ENCODE results near the gene MIGA2. TPM values are rescaled to one million over a fixed set of nuclear protein-coding genes. Genes with fewer than 3 reads are reported as not detected.

The MIGA2 gene
- total RNA-seq, 2 experiments from 2014 or later = 27.7 to 37.7 TPM

- Histone ChIP-seq H3K9me3 (ENCODE audit: low read length) (no peaks in the 10 kb centered on the region), H3K9me2 (ENCODE audit: insufficient read depth, low read length) (no peaks in the 10 kb centered on the region), H3K79me2 (ENCODE audit: insufficient read depth, low read depth, low read length) (peaks cover 2% of the 10 kb centered on the region; the same call in 1 of the 2 replicates), H3K4me2 (ENCODE audit: low read length) (no peak overlapping the region), H3K4me1 (ENCODE audit: insufficient read depth, low read length, poor library complexity, severe bottlenecking) (peaks cover 5% of the 10 kb centered on the region), H3K4me3 (ENCODE audit: low read depth, low read length, poor library complexity, severe bottlenecking) (no peak overlapping the region), H2AFZ (ENCODE audit: low read length) (no peak overlapping the region), H4K20me1 (ENCODE audit: insufficient read depth, low read length) (no peaks in the 10 kb centered on the region), H3K27ac (ENCODE audit: low read depth, low read length, poor library complexity, severe bottlenecking) (no peak overlapping the region), H3K36me3 (ENCODE audit: insufficient read depth, low read length) (no peaks in the 10 kb centered on the region)
- intact Hi-C loops (cut with micrococcal nuclease; ENCODE audit: unreplicated experiment) = no loop called here
- no TSS peak for BruUV-seq (replicated peaks)
- CTCF ChIA-PET (ENCODE audit: unreplicated experiment) = no interaction called here
- DNase-seq (ENCODE audit: low spot score) = no peak
- TF ChIP-seq EZH2phosphoT487 (IDR thresholded peaks at IDR 0.05; ENCODE audit: borderline replicate concordance, low read depth, low read length) (no peak), CTCF (conservative IDR thresholded peaks at IDR 0.05; ENCODE audit: low read length) (no peak)
- POLR2A ChIA-PET = no interaction called here
Observed at GRCh38 chr9:129076640-129077037, 40.2 kb downstream of the MIGA2 start.

- no peak for DNase-seq (ENCODE audit: low spot score)
- Histone ChIP-seq H3K79me2 (ENCODE audit: insufficient read depth, low read depth, low read length) (peaks cover 8% of the 10 kb centered on the region; the same call in 1 of the 2 replicates), H4K20me1 (ENCODE audit: insufficient read depth, low read length) (no peaks in the 10 kb centered on the region), H3K9me2 (ENCODE audit: insufficient read depth, low read length) (no peaks in the 10 kb centered on the region), H2AFZ (ENCODE audit: low read length) (no peak overlapping the region), H3K9me3 (ENCODE audit: low read length) (no peaks in the 10 kb centered on the region), H3K36me3 (ENCODE audit: insufficient read depth, low read length) (no peaks in the 10 kb centered on the region), H3K4me3 (ENCODE audit: low read depth, low read length, poor library complexity, severe bottlenecking) (no peak overlapping the region), H3K4me1 (ENCODE audit: insufficient read depth, low read length, poor library complexity, severe bottlenecking) (peaks cover 11% of the 10 kb centered on the region), H3K4me2 (ENCODE audit: low read length) (no peak overlapping the region), H3K27ac (ENCODE audit: low read depth, low read length, poor library complexity, severe bottlenecking) (no peak overlapping the region)
- POLR2A ChIA-PET = no interaction called here
- TF ChIP-seq CTCF (conservative IDR thresholded peaks at IDR 0.05; ENCODE audit: low read length) = no peak
- no peak for TF ChIP-seq EZH2phosphoT487 (IDR thresholded peaks at IDR 0.05; ENCODE audit: borderline replicate concordance, low read depth, low read length)
- CTCF ChIA-PET (ENCODE audit: unreplicated experiment) = no interaction called here
- no TSS peak for BruUV-seq (replicated peaks)
- intact Hi-C loops (cut with micrococcal nuclease; ENCODE audit: unreplicated experiment) = no loop called here
Observed at GRCh38 chr9:129077236-129077635, 40.8 kb downstream of the MIGA2 start.

GRCh38 chr9:129078691-129079503, 42.5 kb downstream of the MIGA2 start:
- H3K4me3 ChIP-seq (ENCODE audit: low read depth, low read length, poor library complexity, severe bottlenecking) = no peak overlapping the region

More at GRCh38 chr9:129078691-129079503, 42.5 kb downstream of the MIGA2 start:
- BruUV-seq (replicated peaks) = no TSS peak
- Histone ChIP-seq H3K4me1 (ENCODE audit: insufficient read depth, low read length, poor library complexity, severe bottlenecking) (peaks cover 16% of the 10 kb centered on the region), H3K36me3 (ENCODE audit: insufficient read depth, low read length) (no peaks in the 10 kb centered on the region), H2AFZ (ENCODE audit: low read length) (no peak overlapping the region), H3K27ac (ENCODE audit: low read depth, low read length, poor library complexity, severe bottlenecking) (no peak overlapping the region), H4K20me1 (ENCODE audit: insufficient read depth, low read length) (no peaks in the 10 kb centered on the region), H3K9me2 (ENCODE audit: insufficient read depth, low read length) (no peaks in the 10 kb centered on the region), H3K9me3 (ENCODE audit: low read length) (no peaks in the 10 kb centered on the region), H3K4me2 (ENCODE audit: low read length) (peak overlapping the region; percentile 12; the same call in 1 of the 2 replicates), H3K79me2 (ENCODE audit: insufficient read depth, low read depth, low read length) (peaks cover 9% of the 10 kb centered on the region; the same call in 1 of the 2 replicates)
- ChIA-PET POLR2A (no interaction called here), CTCF (ENCODE audit: unreplicated experiment) (no interaction called here)
- intact Hi-C loops (cut with micrococcal nuclease; ENCODE audit: unreplicated experiment) = no loop called here
- DNase-seq (ENCODE audit: low spot score) = no peak
- TF ChIP-seq EZH2phosphoT487 (IDR thresholded peaks at IDR 0.05; ENCODE audit: borderline replicate concordance, low read depth, low read length) (no peak), CTCF (conservative IDR thresholded peaks at IDR 0.05; ENCODE audit: low read length) (no peak)

Data from OCI-LY7 (cell line).